Neural progenitor cell (in vitro differentiated cells): ENCODE measurements around the gene LRRC74B.

ENCODE experiments used
- CTCF ChIP-seq: fragments of 200-600 bp; sonication (generic); IDR thresholded peaks from 2 replicates; pipeline ENCODE4 v1.5.1; 2017; ENCODE audit warnings: antibody characterized with exemption, mild to moderate bottlenecking
- EZH2phosphoT487 ChIP-seq: fragments of 200-600 bp; sonication (generic); IDR thresholded peaks from 2 replicates; pipeline ENCODE4 v1.6.1; 2017; ENCODE audit warnings: antibody characterized with exemption

- TF ChIP-seq EZH2phosphoT487 (no peak), CTCF (no peak)
Measured at GRCh38 chr22:21095773-21096107, 50.0 kb downstream of the LRRC74B start.
